ENCODE data around the gene CPEB4. TPM values are rescaled to one million over a fixed set of nuclear protein-coding genes. Genes with fewer than 3 reads are reported as not detected.

CPEB4 gene
- total RNA-seq, 1 donor from 2014 or later, result 42.2 TPM

DNA sequence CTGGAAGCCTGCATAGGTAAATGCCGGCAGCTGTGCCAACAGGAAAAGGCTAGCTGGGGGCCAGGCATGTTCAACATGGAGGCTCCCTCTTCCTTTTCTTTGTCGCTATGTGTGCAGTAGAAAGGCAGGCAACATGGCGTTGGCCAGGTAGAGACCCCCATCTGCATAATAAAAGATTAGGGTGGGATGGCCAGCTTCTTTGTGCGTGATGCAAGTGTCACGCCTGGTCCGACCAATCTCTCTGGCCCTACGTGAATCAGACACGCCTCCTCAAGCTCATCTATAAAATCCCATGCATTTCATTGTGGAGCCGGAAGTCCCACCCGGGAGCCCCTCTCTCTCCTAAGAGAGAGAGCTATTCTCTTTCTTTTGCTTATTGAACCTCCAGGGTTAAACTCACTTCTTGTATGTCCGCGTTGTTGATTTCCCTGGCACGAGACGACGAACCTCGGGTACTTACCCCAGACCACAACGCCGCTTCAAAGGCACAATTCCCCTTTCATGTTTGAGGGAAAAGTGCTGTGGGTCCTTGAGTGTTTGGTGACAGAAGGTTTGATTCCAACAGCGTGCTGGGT lies 75.8 kb downstream of the CPEB4 start:
- intact Hi-C loops (cut with DNase I), result no loop called here
- DNase-seq (ENCODE audit: low spot score), result no peak
- ATAC-seq, result no peak

DNA sequence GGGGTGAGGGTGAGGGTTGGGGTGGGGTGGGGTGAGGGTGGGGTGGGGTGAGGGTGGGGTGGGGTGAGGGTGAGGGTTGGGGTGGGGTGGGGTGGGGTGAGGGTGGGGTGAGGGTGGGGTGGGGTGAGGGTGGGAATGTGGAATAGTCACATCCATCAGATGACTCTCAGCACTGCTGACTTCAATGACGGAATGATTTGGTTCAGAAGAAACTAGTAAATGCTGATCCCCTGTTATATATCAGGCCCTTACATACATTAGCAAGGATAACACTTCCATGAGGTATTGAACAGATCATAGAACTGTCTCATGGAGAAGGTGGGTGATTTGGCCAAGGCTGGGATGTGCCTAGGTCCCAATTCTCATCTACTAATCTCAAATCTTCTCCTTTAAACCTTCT lies 76.4 kb downstream of the CPEB4 start:
- no peak for DNase-seq (ENCODE audit: low spot score)
- intact Hi-C loops (cut with DNase I), result no loop called here
- ATAC-seq, result no peak

DNA sequence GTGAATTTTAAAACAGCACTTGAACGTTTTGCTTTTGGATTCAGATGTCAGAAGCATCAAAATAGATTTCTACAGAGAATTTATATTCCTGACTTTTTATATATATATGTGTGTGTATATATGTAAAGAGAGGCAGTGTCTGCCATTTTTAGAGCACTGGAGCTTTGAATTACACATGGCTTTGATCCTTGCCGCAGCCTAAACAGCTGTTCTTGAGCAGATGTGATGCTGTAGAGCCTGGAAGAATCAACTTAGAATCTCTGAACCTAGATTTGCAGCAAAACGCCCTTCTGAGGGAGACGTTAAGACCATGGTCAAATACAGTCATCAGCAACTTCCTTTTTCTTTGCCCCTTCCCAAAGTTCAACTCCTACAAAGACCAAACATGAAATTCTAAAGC lies 79.1 kb downstream of the CPEB4 start:
- intact Hi-C loops (cut with DNase I), result no loop called here
- DNase-seq (ENCODE audit: low spot score) (no peak), ATAC-seq (no peak)

DNA sequence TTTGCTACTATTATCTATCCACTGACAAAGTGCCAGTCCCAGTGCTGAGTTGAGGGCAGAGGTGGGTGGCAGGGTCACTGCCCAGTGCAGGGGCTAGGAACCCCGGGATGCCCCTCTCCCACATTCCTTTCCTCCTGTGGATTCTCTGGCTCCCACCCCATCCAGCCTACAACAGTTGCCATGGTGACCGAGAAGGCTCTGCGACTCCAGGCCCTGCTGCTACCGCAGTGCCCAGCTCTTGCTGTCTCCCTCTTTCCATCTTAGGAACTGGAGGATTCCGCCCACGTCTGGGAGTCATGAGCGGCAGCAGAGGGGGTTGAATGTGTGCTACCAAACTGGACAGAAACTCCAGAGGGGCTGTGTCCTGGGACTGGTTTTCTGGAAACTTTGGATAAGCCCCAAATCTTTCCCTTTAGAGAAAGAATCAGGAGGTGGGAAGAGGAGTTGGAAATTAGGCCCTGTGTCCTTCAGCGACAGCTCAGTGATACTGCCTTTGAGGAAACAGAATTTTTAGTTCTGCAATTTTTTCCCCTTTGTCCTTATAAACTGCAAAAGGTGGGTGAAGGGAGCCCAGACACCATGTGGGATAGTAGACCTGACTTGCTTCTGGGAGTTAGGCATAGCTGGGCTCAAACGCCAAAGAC lies 80.1 kb downstream of the CPEB4 start:
- intact Hi-C loops (cut with DNase I), result no loop called here
- ATAC-seq, result no peak

DNA sequence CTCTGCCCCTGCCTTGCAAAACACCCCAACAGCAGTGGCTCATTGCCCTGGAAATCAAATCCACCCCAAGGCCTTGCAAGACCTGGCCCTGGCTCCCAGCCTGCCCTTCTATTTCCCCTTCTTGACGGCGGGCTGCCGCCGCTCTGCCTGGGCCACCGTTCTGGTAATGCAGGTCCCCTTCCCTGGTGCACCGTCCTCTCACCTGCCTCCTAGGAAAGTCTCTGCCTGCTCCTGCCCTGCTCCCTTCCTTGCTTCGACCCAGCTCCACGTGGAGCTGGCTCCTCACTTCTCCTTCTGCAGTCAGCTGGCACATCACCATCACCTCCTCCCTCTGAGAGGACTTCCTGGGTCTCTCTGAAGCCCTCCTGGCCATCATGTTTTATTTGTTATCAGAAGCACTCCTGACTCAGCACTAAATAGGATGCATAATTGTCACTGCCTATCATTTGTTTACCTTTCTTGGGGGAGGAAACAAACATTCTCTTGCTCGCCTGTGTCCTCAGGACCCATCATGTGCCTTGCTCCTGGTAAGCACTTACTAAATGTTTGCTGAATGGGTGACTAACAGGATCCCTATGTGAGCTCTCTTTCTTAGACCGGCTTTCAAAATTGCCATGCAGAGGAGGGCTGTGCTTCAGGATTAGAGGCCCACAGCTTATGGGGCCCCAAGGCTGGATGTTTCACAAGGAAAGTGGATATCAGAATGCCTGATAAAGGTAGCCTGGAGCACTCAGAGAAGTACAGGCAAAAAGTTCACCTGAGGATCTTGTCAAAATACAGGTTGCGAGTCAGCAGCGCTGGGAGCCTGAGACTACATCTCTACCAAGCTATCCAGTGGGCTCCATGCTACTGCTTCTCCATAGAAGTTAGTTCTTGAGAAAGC lies 81.3 kb downstream of the CPEB4 start:
- DNase-seq (ENCODE audit: low spot score), result no peak
- no peak for ATAC-seq
- intact Hi-C loops (cut with DNase I), result no loop called here

More for the DNA sequence above, 80.1 kb downstream of the CPEB4 start:
- no peak for DNase-seq (ENCODE audit: low spot score)

DNA sequence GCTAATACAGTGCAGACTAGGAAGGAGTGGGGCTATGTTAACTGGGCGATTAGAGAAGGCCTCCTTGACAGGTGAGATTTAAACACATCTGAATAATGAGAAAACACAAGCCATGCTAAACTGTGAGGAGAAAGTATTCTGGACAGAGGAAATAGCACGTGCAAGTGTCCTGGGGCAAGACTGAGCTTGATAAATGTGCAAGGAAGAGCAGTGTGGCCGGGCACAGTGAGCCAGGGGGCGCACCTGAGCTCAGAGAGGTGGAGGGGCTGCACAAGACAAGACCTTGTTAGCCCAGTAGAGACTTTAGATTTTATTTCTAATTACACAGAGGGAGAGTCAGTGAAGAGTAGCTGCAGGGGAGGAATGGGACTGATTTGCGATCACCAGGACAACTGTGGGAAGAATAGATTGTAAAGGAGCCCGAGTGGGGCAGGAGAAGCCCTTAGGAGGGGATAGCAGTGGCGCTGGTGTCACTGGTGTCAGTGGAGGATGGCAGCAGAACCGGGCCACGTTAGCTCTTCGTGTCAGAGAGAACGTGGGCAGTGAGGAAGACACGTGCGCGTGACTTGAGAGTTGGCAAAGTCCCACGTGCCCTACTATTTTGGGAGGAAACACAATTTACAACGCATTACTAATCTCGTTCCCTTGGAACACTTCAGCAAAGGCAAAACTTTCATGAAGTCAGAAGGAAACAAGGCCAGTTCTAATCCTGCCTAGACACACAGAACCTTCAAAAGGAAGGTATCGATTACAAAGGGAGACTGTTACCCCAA lies 82.9 kb downstream of the CPEB4 start:
- intact Hi-C loops (cut with DNase I), result no loop called here

DNA sequence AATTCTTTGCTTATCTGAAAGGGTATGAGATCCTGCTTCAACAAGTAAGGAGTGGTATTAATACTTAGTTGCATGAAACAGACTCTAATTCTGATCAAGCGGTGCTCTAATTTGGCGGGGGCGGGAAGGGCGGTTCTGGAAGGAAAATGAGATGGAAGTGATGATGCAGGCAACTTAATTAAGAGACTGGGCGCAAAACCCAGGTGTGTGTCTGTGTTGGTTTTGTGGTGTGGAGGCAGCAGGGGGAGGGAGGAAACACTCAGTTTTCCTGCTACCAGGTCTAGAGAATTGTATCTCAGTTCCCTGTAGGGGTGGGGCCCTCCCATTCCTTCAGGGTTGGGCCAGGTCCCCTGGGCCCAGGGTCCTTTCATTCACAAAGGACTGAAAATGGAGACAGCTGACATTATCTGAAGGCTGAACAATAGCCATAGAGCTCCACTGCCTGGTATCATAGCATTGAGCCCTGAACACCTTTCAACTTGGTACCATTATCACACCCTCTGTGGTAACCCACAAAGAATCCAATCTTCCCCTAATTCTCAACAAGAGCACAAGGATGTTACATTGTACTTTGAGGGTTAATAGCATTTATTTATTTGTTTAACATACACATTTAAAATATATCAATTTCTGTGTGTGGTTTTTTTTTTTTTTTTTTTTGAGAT lies 83.7 kb downstream of the CPEB4 start:
- no peak for DNase-seq (ENCODE audit: low spot score)
- intact Hi-C loops (cut with DNase I), result no loop called here
- no peak for ATAC-seq

More for the DNA sequence above, 82.9 kb downstream of the CPEB4 start:
- DNase-seq (ENCODE audit: low spot score) (no peak), ATAC-seq (no peak)

DNA sequence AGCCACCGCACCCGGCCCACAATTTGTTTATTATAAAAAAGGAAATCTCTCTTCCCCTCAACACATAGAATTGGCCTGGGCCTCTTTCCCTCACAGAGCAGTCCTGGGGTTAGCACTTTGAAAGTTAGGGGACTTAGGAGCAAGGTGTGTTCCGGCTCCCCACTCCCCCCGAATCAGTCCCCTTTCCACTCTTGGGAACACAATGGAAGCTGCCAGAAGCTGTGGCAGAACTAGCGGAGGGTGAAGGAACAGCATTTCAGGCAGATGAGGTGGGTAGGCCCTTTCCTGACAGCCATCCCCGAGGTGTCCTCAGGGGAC lies 84.4 kb downstream of the CPEB4 start:
- no peak for ATAC-seq
- DNase-seq (ENCODE audit: low spot score), result no peak
- intact Hi-C loops (cut with DNase I), result no loop called here

DNA sequence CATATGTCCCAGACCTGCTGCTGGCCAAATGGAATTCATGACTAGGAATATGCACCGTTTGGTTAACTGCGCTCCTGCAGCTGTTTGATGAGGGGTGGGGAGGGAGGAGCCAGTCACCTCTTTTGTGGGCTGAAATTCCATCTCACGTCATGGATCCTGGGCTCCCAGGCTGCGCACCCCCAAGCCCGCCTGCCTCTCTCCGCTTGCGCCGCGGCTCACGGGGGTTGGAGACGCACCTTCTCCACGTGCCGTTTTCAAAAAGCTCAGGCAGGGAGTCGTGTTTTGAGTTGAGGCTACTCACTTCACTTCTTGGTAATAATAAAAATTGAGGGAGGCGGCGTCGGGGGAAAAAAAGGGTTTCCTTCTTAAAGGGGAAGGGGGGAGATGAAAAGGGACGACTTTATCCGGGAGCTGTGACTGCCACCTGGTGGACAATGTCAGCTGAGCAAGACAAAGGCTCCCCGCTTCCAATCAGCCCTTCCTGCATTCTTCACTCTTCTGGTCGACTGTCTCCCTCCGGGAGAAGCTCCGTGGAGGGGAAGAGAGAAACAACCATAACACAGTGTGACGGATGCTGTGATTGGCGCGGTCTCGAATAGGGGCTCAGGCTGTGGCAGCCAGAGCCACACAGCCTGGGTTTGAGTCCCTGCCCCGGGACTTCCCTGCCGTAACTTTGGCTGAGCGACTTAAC lies 84.9 kb downstream of the CPEB4 start:
- intact Hi-C loops (cut with DNase I), result no loop called here
- ATAC-seq (peak; percentile 95), DNase-seq (ENCODE audit: low spot score) (peak; percentile 92)

DNA sequence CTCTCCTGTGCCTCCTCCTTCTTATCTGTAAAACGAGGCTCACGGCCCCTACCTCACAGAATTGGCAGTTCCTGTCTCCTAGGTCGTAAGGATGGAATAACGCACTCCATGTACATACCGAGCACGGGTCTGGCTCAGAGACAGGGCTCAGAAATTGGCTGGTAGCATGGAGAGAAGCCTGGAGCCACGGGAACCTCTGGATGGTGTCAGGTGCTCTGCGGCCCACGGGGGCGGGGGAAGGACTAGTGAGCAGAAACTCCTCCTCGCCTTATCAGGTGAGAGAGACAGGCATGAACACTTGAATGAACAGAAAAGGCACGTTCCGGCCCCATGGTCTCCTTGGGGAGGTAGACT lies 85.4 kb downstream of the CPEB4 start:
- intact Hi-C loops (cut with DNase I), result no loop called here
- no peak for DNase-seq (ENCODE audit: low spot score)
- peak; percentile 38 for ATAC-seq

DNA sequence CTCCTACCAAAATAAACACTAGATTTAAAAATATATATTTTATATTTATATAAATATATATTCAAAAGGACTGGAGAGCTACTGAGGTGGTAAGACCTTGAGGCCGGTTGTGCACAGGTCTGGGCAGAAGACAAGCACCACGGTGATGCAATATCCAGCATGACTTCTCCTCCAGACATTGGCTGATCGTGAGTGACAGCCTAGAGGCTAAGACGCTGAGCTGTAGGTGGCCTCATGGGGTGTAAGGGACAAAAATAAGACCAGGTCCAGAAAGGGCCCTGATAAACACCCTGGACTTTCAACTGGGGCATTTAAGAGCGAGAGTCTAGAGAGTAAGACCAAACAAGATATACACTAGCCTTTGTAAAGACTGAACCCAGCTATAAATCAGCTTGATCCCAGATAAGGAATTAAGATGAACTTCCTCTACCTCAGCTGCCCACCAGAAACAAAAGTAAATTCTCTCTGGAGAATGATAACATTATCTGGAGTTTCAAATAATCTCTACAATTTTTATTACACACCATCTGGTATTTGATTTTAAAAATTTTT lies 86.6 kb downstream of the CPEB4 start:
- no peak for ATAC-seq
- intact Hi-C loops (cut with DNase I), result loop anchor here (2.0 kb wide), 1 partner anchor 356 kb away; no protein-coding TSS in a partner anchor
- no peak for DNase-seq (ENCODE audit: low spot score)

DNA sequence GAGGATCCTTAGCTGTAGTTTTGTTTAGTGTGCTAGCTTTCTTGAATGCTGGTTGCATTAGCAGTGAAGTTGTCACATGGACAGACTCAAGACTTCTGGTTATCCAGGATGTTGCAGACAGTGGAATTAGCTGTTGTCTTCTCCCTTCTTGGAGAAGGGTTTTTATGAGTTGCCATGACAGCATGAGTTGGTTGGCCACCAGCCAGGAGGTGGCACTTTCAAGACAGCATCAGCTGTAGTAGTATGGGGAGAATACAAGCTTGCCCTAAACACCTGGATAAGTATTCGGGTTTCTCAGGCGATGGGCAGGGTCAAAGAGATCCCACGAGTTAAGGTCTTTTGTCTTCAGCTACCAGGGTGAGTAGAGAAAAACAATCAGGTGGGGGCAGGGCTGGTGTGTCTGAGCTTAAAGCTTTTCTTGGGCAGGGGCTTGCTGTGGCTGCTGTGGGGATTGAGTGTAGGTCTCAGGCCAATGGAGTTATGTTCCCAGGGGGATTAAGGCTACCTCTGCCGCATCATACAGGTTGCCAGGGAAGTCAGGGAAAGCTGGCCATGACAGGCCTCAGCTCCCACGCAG lies 93.1 kb downstream of the CPEB4 start:
- DNase-seq (ENCODE audit: low spot score), result no peak
- no peak for ATAC-seq
- intact Hi-C loops (cut with DNase I), result no loop called here

DNA sequence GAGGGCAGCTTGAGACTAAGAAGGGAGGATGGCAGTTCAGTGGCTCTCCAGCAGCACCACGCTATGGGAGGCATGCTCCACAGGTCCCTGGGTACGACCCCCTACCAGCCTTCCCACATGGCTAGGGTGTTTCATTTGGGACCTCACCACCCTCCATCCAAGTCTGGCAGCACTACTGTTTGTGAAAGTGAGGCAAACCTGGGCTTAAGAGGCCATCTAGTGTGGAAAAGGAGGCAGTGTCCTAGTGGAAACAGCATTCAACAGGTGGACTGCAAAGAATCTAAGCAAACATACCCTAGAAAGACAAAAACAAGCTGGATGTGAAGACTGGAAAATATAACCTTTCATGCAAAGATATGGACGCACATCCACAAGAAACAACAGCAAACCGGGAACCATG lies 96.1 kb downstream of the CPEB4 start:
- DNase-seq (ENCODE audit: low spot score) (no peak), ATAC-seq (no peak)
- intact Hi-C loops (cut with DNase I), result no loop called here

DNA sequence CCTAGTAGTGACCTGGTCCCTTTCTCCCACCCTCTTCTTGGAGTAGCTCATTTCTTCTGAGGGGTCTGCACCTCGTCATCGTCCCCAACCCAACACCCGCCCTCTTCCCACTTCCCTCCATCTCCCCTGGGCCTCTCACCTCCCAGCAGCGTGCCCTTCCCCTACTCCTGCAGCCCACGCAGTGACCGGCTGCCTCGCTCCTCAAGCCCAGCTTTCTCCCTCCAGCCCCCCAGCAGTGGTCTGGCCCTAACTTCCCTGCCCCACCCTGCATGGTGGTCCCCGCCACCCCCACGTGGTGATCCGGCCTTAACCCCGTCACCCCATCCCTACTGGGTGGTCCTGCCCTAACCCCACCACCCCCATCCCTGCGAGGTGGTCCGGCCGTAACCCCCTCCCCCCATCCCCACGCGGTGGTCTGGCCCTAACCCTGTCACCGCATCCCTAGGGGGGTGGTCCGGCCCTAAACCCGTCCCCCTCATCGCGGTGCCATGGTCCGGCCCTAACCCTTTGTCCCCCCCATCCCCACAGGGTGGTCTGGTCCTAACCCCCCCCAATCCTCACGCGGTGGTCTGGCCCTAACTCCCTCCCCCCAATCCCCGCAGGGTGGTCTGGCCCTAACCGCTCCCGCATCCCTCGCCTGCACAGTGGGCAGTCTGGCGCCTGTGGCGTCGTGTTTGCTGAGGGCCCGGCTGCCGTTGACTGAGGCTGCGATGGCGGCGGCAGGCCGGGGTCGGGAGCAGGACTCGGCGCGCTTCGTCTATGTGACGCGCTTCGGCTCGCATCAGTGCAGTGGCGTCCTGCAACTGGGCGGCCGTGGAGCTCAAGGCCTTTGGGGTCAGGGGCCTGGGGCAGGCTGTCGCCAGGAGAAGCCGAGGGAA lies 100.6 kb downstream of the CPEB4 start, which contains the start of gene C5orf47:
Gene C5orf47 (plus strand): TSS at position 617 of the 878 bp plus-strand sequence. CDS start 94 bp downstream, at position 711.
- intact Hi-C loops (cut with DNase I), result no loop called here
- DNase-seq (ENCODE audit: low spot score), result no peak
- ATAC-seq, result no peak

DNA sequence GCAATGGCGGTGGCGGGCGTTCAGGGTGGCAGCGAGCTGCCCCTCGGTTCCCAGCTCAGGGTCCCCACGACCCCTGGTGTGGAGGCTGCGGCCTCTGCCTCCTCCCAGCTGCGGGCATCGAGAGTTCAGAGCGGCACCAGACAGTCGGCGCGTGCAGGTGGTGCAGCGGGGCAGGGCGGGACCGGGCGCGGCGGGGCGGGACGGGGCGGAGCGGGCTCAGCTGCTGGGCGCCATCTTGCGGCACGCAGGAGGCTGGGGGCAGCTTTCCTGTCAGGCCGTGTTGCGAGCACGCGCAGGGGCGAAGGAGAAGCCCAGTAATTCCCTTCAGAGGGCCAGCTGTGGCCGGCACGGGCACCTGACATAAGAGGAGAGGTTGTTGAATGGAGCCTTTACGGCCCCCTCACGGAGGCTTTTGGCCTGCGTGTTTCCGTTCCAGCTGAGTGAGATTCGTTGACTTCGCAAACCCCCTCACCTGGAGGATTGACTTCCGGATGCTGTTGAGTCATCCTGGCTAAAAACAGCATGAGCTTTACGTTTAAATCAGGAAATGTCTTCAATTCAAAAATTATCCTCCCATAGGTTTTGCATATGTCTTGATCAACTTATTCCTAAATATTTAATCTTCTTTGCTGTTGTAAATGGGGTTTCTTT lies 101.4 kb downstream of the CPEB4 start:
- ATAC-seq (no peak), DNase-seq (ENCODE audit: low spot score) (no peak)
- intact Hi-C loops (cut with DNase I), result no loop called here

DNA sequence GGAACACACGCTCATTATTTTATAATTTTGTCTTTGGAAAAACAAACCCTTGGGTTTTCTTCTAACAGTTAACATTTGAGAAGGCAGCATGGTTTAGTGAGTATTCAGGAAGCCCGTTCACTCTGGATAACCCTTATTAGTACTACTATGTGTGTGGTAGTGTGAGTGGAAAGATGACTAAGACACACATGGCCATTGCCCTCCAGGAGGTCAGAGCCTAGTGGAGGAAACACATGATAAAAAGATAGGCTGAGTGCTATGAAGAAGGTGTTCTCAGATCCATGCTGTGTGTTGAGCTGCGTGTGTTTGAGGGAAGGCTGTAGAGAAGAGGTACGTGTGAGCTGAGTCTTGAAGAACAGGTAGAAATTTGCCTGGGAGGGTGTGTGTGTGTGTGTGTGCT lies 109.2 kb downstream of the CPEB4 start:
- intact Hi-C loops (cut with DNase I), result no loop called here
- ATAC-seq, result no peak

More for the DNA sequence above, 109.2 kb downstream of the CPEB4 start:
- no peak for DNase-seq (ENCODE audit: low spot score)
